Measurements from ENCODE around the gene NFIX.
A peak's percentile ranks its signal among the peaks of the same experiment; 100 is the strongest.
"Not testable (repeated sequence)": the region's sequence is repeated elsewhere in the genome, so short reads cannot be mapped to it uniquely, and the experiment has no call there.

NFIX gene

GRCh38 chr19:12975221-12975741 is 20.0 kb upstream of the NFIX start:
- TF ChIP-seq CTCF (IDR thresholded peaks at IDR 0.05; ENCODE audit: low read depth, low read length): no peak
- in situ Hi-C loops (cut with HindIII; ENCODE audit: low sequenced_read_pairs): no loop called here
- H3K4me3 ChIP-seq (ENCODE audit: low read depth, low read length): no peak overlapping the region
- no peak for DNase-seq (ENCODE audit: low read depth, low spot score)

- in situ Hi-C loops (cut with HindIII; ENCODE audit: low sequenced_read_pairs); H3K4me3 ChIP-seq (ENCODE audit: low read depth, low read length); DNase-seq (ENCODE audit: low read depth, low spot score): not testable (repeated sequence)
These were observed 19.2 kb upstream of the NFIX start for GRCh38 chr19:12976109-12976508.

- no peak overlapping the region for H3K4me3 ChIP-seq (ENCODE audit: low read depth, low read length)
- no peak for DNase-seq (ENCODE audit: low read depth, low spot score)
- TF ChIP-seq CTCF (IDR thresholded peaks at IDR 0.05; ENCODE audit: low read depth, low read length): no peak
- in situ Hi-C loops (cut with HindIII; ENCODE audit: low sequenced_read_pairs): no loop called here
These were observed 15.3 kb upstream of the NFIX start for GRCh38 chr19:12979974-12980373.

GRCh38 chr19:12982648-12983047 is 12.6 kb upstream of the NFIX start:
- no peak for DNase-seq (ENCODE audit: low read depth, low spot score)
- no peak for TF ChIP-seq CTCF (IDR thresholded peaks at IDR 0.05; ENCODE audit: low read depth, low read length)
- in situ Hi-C loops (cut with HindIII; ENCODE audit: low sequenced_read_pairs): no loop called here
- no peak overlapping the region for H3K4me3 ChIP-seq (ENCODE audit: low read depth, low read length)

GRCh38 chr19:12983091-12983490 is 12.2 kb upstream of the NFIX start:
- no peak for TF ChIP-seq CTCF (IDR thresholded peaks at IDR 0.05; ENCODE audit: low read depth, low read length)
- H3K4me3 ChIP-seq (ENCODE audit: low read depth, low read length): peak overlapping the region; percentile 32
- in situ Hi-C loops (cut with HindIII; ENCODE audit: low sequenced_read_pairs): no loop called here
- no peak for DNase-seq (ENCODE audit: low read depth, low spot score)

GRCh38 chr19:12983542-12984142 is 11.6 kb upstream of the NFIX start:
- TF ChIP-seq CTCF (IDR thresholded peaks at IDR 0.05; ENCODE audit: low read depth, low read length): peak; percentile 79
- H3K4me3 ChIP-seq (ENCODE audit: low read depth, low read length): peak overlapping the region; percentile 32
- in situ Hi-C loops (cut with HindIII; ENCODE audit: low sequenced_read_pairs): no loop called here
- DNase-seq (ENCODE audit: low read depth, low spot score): peak; percentile 80

- no peak overlapping the region for H3K4me3 ChIP-seq (ENCODE audit: low read depth, low read length)
- in situ Hi-C loops (cut with HindIII; ENCODE audit: low sequenced_read_pairs): no loop called here
- no peak for TF ChIP-seq CTCF (IDR thresholded peaks at IDR 0.05; ENCODE audit: low read depth, low read length)
- DNase-seq (ENCODE audit: low read depth, low spot score): no peak
These were observed 11.1 kb upstream of the NFIX start for GRCh38 chr19:12984143-12984627.

Data from astrocyte of the spinal cord (primary cell).